ENCODE results near the gene TRMT1L.

GRCh38 chr1:185083818-185084217 lies 72.9 kb downstream of the TRMT1L start:
- TF ChIP-seq POLR2AphosphoS5 (IDR thresholded peaks at IDR 0.05; ENCODE audit: borderline replicate concordance, low read depth, low read length) (no peak), EZH2 (IDR thresholded peaks at IDR 0.05) (no peak), FOXP2 (optimal IDR thresholded peaks at IDR 0.05; ENCODE audit: control extremely low read depth, extremely low read length, insufficient read depth) (no peak)
